HepG2 (cell line): Measurements from ENCODE around the gene CFAP90. TPM values are rescaled to one million over a fixed set of nuclear protein-coding genes. Genes with fewer than 3 reads are reported as not detected.

ENCODE experiments used
- FOSL2 ChIP-seq: sonication (generic); formaldehyde crosslinking; IDR thresholded peaks from 2 replicates; pipeline ENCODE4 v1.4.0; 2020; ENCODE audit warnings: missing genetic modification reagents
- NRL ChIP-seq: sonication (generic); formaldehyde crosslinking; IDR thresholded peaks from 2 replicates; pipeline ENCODE4 v1.5.0; 2020; ENCODE audit warnings: missing genetic modification reagents, mild to moderate bottlenecking, moderate library complexity, borderline replicate concordance
- PCBP1 ChIP-seq: fragments of 200-400 bp; formaldehyde crosslinking; IDR thresholded peaks from 2 replicates; pipeline ENCODE4 v1.6.1; 2017; ENCODE audit warnings: mild to moderate bottlenecking, low read depth, low read length, borderline replicate concordance
- PCBP2 ChIP-seq: fragments of 200-400 bp; formaldehyde crosslinking; optimal IDR thresholded peaks from 2 replicates; pipeline ENCODE3; 2018; ENCODE audit warnings: low read length, low read depth; ENCODE audit not compliant: poor library complexity, severe bottlenecking
- REST ChIP-seq, 2 experiments: IDR thresholded peaks; 2 replicates each; pipeline ENCODE4 v1.6.1; 2011 to 2012; ENCODE audit warnings: low read length in 2 of 2, borderline replicate concordance in 1 of 2, low read depth in 1 of 2, mild to moderate bottlenecking in 1 of 2, moderate library complexity in 1 of 2
- TOPORS ChIP-seq: sonication (generic); formaldehyde crosslinking; IDR thresholded peaks from 2 replicates; pipeline ENCODE4 v1.8.0; 2023; ENCODE audit warnings: mild to moderate bottlenecking, missing genetic modification reagents
- WIZ ChIP-seq: sonication (generic); formaldehyde crosslinking; IDR thresholded peaks from 2 replicates; pipeline ENCODE4 v1.5.1; 2020; ENCODE audit warnings: mild to moderate bottlenecking, missing genetic modification reagents
- ZNF136 ChIP-seq: sonication (generic); formaldehyde crosslinking; IDR thresholded peaks from 2 replicates; pipeline ENCODE4 v1.8.1; 2022; ENCODE audit warnings: low read depth, mild to moderate bottlenecking, moderate library complexity, missing genetic modification reagents
- ZNF333 ChIP-seq: sonication (generic); formaldehyde crosslinking; IDR thresholded peaks from 2 replicates; pipeline ENCODE4 v1.4.0; 2020; ENCODE audit warnings: mild to moderate bottlenecking, missing genetic modification reagents, borderline replicate concordance
- ZNF589 ChIP-seq: sonication (generic); formaldehyde crosslinking; conservative IDR thresholded peaks from 2 replicates; pipeline ENCODE4 v1.8.0; 2022; ENCODE audit warnings: mild to moderate bottlenecking, moderate library complexity, missing genetic modification reagents
- ZNF646 ChIP-seq: sonication (generic); formaldehyde crosslinking; IDR thresholded peaks from 2 replicates; pipeline ENCODE4 v1.9.0; 2021; ENCODE audit warnings: mild to moderate bottlenecking, missing genetic modification reagents
- polyA plus RNA-seq, 8 experiments: library from polyadenylated mRNA; depleted of rRNA in 3 of 8; stranded (reverse) in 7 of 8; unstranded in 1 of 8; fragments of >200 nt; fragmentation: Illumina TruSeq in 4 of 8; extraction: Trizol in 4 of 8; gene quantifications; 2 replicates each; pipeline versions ENCODE4 v1.2.1 to v1.2.3, GENCODE V29; 2011 to 2016; ENCODE audit warnings: low read depth in 4 of 8, missing spikeins in 1 of 8, mixed read lengths in 1 of 8; ENCODE audit not compliant: insufficient read depth in 1 of 8
- total RNA-seq, 5 experiments: library from RNA; depleted of rRNA; stranded (reverse); fragments of >200 nt; fragmentation: Illumina TruSeq; extraction: Trizol; gene quantifications; 2 replicates each; pipeline ENCODE4 v1.2.3, GENCODE V29; 2016; ENCODE audit warnings: low read depth in 1 of 5
- TF ChIP-seq, protein P1 (sequence below): sonication (generic); formaldehyde crosslinking; IDR thresholded peaks from 2 replicates; pipeline ENCODE4 v1.5.1; 2020; ENCODE audit warnings: mild to moderate bottlenecking, missing genetic modification reagents, borderline replicate concordance

CFAP90 gene
- total and polyA plus RNA-seq, 2 of the 13 experiments (the other 11 are each of a cell fraction or from before 2014, with no cell fraction given): 0.11 TPM; not detected in 1

DNA sequence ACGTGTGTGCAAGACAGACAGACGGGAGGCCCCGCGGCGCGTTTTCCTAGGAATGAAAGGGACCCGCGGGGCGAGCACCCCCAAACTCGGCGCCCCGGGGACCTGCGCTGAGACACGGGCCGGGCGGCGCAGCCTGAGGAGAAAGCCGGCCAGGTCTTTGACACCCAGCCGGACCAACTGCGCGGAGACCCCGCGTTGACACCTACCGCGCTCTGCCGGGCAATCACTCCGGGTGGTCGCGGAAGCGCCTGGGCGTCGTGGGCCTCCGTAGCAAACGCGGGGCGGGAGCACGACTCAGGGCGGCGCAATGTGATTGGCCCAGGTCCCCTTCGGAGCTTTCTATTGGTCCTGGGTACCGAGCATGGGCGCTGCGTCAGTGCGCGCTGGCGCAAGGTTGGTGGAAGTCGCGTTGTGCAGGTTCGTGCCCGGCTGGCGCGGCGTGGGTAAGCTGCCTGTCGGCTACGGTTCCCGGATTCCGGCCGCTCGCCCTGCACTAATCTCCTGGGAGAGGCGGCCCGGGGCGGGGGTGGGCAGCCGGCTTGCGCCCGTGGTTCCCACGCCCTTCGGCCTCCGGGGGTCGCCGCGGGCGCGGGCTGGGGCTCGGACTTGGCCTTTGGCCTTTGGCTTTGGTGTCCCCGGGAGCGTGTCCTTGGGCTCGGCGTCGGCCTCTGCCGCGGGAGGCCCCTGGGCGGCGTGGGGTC lies 18.0 kb upstream of the CFAP90 start, which contains the start of the genes FASTKD3 and MTRR (continued):
- TF ChIP-seq ZNF646 (CRISPR knock-in tag) (no peak), REST (IDR thresholded peaks at IDR 0.05; ENCODE audit: borderline replicate concordance in 1 of 2, low read depth in 1 of 2, low read length in 2 of 2) (no peak), TOPORS (CRISPR knock-in tag) (0 out of 2 replicates have a peak, but pooled peaks have one; percentile 63), ZNF136 (CRISPR knock-in tag) (0 out of 2 replicates have a peak, but pooled peaks have one; percentile 49), ZNF589 (CRISPR knock-in tag) (no peak; the same call in 1 of the 2 replicates), ZNF333 (CRISPR knock-in tag) (no peak), NRL (peak; percentile 42; the same call in 1 of the 2 replicates), PCBP2 (no peak), PCBP1 (0 out of 2 replicates have a peak, but pooled peaks have one; percentile 60), WIZ (CRISPR knock-in tag) (no peak), FOSL2 (CRISPR knock-in tag) (no peak)
- TF ChIP-seq, protein P1, sequence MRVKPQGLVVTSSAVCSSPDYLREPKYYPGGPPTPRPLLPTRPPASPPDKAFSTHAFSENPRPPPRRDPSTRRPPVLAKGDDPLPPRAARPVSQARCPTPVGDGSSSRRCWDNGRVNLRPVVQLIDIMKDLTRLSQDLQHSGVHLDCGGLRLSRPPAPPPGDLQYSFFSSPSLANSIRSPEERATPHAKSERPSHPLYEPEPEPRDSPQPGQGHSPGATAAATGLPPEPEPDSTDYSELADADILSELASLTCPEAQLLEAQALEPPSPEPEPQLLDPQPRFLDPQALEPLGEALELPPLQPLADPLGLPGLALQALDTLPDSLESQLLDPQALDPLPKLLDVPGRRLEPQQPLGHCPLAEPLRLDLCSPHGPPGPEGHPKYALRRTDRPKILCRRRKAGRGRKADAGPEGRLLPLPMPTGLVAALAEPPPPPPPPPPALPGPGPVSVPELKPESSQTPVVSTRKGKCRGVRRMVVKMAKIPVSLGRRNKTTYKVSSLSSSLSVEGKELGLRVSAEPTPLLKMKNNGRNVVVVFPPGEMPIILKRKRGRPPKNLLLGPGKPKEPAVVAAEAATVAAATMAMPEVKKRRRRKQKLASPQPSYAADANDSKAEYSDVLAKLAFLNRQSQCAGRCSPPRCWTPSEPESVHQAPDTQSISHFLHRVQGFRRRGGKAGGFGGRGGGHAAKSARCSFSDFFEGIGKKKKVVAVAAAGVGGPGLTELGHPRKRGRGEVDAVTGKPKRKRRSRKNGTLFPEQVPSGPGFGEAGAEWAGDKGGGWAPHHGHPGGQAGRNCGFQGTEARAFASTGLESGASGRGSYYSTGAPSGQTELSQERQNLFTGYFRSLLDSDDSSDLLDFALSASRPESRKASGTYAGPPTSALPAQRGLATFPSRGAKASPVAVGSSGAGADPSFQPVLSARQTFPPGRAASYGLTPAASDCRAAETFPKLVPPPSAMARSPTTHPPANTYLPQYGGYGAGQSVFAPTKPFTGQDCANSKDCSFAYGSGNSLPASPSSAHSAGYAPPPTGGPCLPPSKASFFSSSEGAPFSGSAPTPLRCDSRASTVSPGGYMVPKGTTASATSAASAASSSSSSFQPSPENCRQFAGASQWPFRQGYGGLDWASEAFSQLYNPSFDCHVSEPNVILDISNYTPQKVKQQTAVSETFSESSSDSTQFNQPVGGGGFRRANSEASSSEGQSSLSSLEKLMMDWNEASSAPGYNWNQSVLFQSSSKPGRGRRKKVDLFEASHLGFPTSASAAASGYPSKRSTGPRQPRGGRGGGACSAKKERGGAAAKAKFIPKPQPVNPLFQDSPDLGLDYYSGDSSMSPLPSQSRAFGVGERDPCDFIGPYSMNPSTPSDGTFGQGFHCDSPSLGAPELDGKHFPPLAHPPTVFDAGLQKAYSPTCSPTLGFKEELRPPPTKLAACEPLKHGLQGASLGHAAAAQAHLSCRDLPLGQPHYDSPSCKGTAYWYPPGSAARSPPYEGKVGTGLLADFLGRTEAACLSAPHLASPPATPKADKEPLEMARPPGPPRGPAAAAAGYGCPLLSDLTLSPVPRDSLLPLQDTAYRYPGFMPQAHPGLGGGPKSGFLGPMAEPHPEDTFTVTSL: no peak; the same call in 1 of the 2 replicates
